Heart left ventricle (tissue), 16 donors: Measurements from ENCODE around the gene CALM3. TPM values are rescaled to one million over a fixed set of nuclear protein-coding genes. Genes with fewer than 3 reads are reported as not detected.
"Not testable (repeated sequence)": the region's sequence is repeated elsewhere in the genome, so short reads cannot be mapped to it uniquely, and the experiment has no call there.

Experiments
- ATAC-seq, 4 donors: fragments of 200-7000 bp; cut with Tn5 transposase; one replicate each; pipeline ENCODE4 v1.9.1; 2020 to 2022; ENCODE audit warnings: moderate library complexity in 4 of 4, mild to moderate bottlenecking in 3 of 4, moderate number of reproducible peaks in 1 of 4
- DNase-seq, 5 donors: peaks; one replicate each; pipeline ENCODE4 v3.0.0-alpha.2; 2020
- H3K27ac ChIP-seq, 12 donors: fragments of 200-600 bp; sonication (generic) in 4 of 12; one replicate each; pipeline versions ENCODE4 v1.5.0 to v1.8.0; 2016 to 2022; ENCODE audit warnings: mild to moderate bottlenecking in 2 of 12
- H3K27me3 ChIP-seq, 9 donors: fragments of 200-600 bp; sonication (generic) in 2 of 9; one replicate each; pipeline versions ENCODE4 v1.5.1 to v1.8.0; 2016 to 2022; ENCODE audit warnings: mild to moderate bottlenecking in 3 of 9
- H3K36me3 ChIP-seq, 9 donors: fragments of 200-600 bp; sonication (generic) in 2 of 9; one replicate each; pipeline versions ENCODE4 v1.5.0 to v1.8.0; 2018 to 2022; ENCODE audit warnings: mild to moderate bottlenecking in 2 of 9
- H3K4me1 ChIP-seq, 12 donors: fragments of 200-600 bp; sonication (generic) in 4 of 12; one replicate each; pipeline versions ENCODE4 v1.5.0 to v1.8.0; 2016 to 2022; ENCODE audit warnings: mild to moderate bottlenecking in 3 of 12
- H3K4me3 ChIP-seq, 12 donors: fragments of 200-600 bp; sonication (generic) in 4 of 12; one replicate each; pipeline versions ENCODE4 v1.5.0 to v1.8.0; 2017 to 2022; ENCODE audit warnings: mild to moderate bottlenecking in 9 of 12, moderate library complexity in 4 of 12
- H3K9me3 ChIP-seq, 12 donors: fragments of 200-600 bp; sonication (generic) in 4 of 12; one replicate each; pipeline versions ENCODE4 v1.5.0 to v1.8.0; 2016 to 2022; ENCODE audit warnings: mild to moderate bottlenecking in 1 of 12
- POLR2A ChIP-seq, 2 donors: fragments of 450-650 bp; IDR thresholded peaks; one replicate each; pipeline ENCODE4 v1.6.1; 2017; ENCODE audit warnings: antibody characterized with exemption in 2 of 2, mild to moderate bottlenecking in 2 of 2, moderate library complexity in 2 of 2
- WGBS, 4 donors: extraction: QIAGEN DNeasy Blood & Tissue Kit in 2 of 4; methylation state at CpG; one replicate each; pipeline versions ENCODE4 v1.1.5 to v1.1.7; 2013 to 2018; 5-methylcytosine and 5-hydroxymethylcytosine counted together
- intact Hi-C, 10 donors: fragments of 100-400 bp; cut with DNase I; formaldehyde crosslinking; loops; one replicate each; pipeline versions ENCODE4 v1.11.1 to v1.14.2; 2022
- polyA plus RNA-seq, 2 donors: library from polyadenylated mRNA; stranded (reverse); fragments of 200-250 nt; gene quantifications; one replicate each; pipeline ENCODE4 v1.2.3, GENCODE V29; 2013
- total RNA-seq, 9 donors: library from RNA; depleted of rRNA in 2 of 9; stranded (reverse); fragments of >200 nt in 2 of 9; fragmentation: NEBNext Ultra II Directional in 3 of 9; extraction: Animal tissue kit (Norgen Biotek cat#: 25700) in 3 of 9; gene quantifications; one replicate each; pipeline versions ENCODE4 v1.1.0 to v1.2.4, GENCODE V29; 2016 to 2023
- TF ChIP-seq, protein P1 (sequence below), 12 donors: fragments of 200-600 bp; sonication (generic) in 4 of 12; IDR thresholded peaks; one replicate each; pipeline versions ENCODE4 v1.5.0 to v1.8.0; 2018 to 2022; ENCODE audit warnings: antibody characterized with exemption in 12 of 12, mild to moderate bottlenecking in 5 of 12
- donor health status: ischemic (EF 13 %, LVEDD 7.1; RV severe dilation, severe dysfunction).
- donor health status: healthy with polysubstance abuse.
- donor health status: DM: no; HTN: yes; CAD: no.
- donor health status: DM: no; HTN: no; CAD: no.
- donor health status: ischemic (EF 25% LVEDD 6.9; RV normal size, moderate dysfunction).
- donor health status: ischemic (EF 25% LVEDD 5.7; RV mildly dilated, moderate dysfunction).
- donor health status: healthy.
- donor health status: DM: yes; HTN: yes; CAD: no.
- donor health status: ischemic (EF 35%, LVEDD 5.7; RV mildly dilated, moderate dysfunction).
- donor health status: nonischemic (EF 11% LVEDD 7.7; RV severe dilation, severe dysfunction).
- donor health status: DM: yes; HTN: yes; CAD: no.
- donor health status: PGD.
- donor health status: ischemic (EF 29% LVEDD 5.4; RV normal size, mild dysfunction).
- donor health status: nonischemic (EF 23%, LVEDD 6.1; RV moderate dilation, normal function).

CALM3 gene
- total and polyA plus RNA-seq, 11 donors, result 204 to 417 (median 290) TPM

DNA sequence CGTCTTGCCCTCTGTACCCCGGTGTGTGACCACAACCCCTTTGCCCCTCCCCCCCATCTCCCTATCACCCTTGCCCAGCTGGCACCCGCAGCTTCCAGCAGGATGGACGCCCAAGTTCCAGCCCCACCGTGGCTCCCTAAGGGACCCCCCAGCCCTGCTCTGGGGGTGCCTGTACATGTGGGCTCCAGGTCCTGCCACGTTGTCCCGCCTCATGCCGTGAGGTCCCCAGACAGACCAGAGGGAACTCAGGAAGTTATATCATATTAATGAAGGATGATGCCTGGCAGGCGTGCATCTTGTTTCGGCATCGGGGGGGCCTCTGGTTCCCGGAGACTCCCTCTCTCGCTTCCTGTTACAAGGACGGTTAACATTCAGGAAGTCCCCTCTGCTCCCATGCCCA, 25.3 kb downstream of the CALM3 start:
- peak in 2 of 5 donors; percentile 24 to 60 for DNase-seq
- H3K4me1 ChIP-seq, result peaks cover 0 to 58% (median 34%) of the 10 kb centered on the region in 12 donors

DNA sequence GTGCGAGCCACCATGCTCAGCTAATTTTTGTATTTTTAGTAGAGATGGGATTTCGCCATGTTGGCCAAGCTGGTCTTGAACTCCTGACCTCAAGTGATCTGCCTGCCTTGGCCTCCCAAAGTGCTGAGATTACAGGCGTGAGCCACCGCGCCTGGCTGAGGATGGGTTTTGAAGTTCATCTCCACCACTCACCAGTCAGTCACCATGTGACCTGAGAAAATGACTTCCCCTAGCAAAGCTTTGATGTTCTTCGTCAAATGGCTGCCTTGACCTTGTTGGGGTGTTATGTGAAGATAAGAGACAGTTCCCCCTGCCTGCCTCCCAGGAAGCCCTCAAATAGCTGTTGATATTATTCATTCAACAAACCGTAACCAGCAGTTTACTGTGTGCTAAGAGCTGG, 27.8 kb downstream of the CALM3 start:
- H3K36me3 ChIP-seq, ATAC-seq, DNase-seq, intact Hi-C loops, H3K4me3 ChIP-seq, H3K9me3 ChIP-seq: not testable (repeated sequence)
- Histone ChIP-seq H3K27ac (peak overlapping the region in 2 of 12 donors; percentile 38 to 54), H3K4me1 (peaks cover 0 to 51% (median 26%) of the 10 kb centered on the region in 12 donors), H3K27me3 (peaks cover 0 to 13% (median 0%) of the 10 kb centered on the region in 9 donors)
- WGBS, 4 donors, result 90 to 95% (median 93%) methylated on average over 7 of the region's 7 CpGs

More for the DNA sequence above, 25.3 kb downstream of the CALM3 start:
- intact Hi-C loops, result no loop called here
- ATAC-seq, result no peak
- Histone ChIP-seq H3K27ac (peak overlapping the region in 10 of 12 donors; percentile 67 to 88 (median 79)), H3K4me3 (no peak overlapping the region), H3K9me3 (no peaks in the 10 kb centered on the region), H3K27me3 (no peaks in the 10 kb centered on the region), H3K36me3 (no peaks in the 10 kb centered on the region)
- TF ChIP-seq POLR2A (IDR thresholded peaks at IDR 0.05), result no peak
- TF ChIP-seq, protein P1, sequence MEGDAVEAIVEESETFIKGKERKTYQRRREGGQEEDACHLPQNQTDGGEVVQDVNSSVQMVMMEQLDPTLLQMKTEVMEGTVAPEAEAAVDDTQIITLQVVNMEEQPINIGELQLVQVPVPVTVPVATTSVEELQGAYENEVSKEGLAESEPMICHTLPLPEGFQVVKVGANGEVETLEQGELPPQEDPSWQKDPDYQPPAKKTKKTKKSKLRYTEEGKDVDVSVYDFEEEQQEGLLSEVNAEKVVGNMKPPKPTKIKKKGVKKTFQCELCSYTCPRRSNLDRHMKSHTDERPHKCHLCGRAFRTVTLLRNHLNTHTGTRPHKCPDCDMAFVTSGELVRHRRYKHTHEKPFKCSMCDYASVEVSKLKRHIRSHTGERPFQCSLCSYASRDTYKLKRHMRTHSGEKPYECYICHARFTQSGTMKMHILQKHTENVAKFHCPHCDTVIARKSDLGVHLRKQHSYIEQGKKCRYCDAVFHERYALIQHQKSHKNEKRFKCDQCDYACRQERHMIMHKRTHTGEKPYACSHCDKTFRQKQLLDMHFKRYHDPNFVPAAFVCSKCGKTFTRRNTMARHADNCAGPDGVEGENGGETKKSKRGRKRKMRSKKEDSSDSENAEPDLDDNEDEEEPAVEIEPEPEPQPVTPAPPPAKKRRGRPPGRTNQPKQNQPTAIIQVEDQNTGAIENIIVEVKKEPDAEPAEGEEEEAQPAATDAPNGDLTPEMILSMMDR (IDR thresholded peaks at IDR 0.05), result no peak
- 41 to 55% (median 48%) methylated on average over 14 of the region's 14 CpGs for WGBS, 4 donors

DNA sequence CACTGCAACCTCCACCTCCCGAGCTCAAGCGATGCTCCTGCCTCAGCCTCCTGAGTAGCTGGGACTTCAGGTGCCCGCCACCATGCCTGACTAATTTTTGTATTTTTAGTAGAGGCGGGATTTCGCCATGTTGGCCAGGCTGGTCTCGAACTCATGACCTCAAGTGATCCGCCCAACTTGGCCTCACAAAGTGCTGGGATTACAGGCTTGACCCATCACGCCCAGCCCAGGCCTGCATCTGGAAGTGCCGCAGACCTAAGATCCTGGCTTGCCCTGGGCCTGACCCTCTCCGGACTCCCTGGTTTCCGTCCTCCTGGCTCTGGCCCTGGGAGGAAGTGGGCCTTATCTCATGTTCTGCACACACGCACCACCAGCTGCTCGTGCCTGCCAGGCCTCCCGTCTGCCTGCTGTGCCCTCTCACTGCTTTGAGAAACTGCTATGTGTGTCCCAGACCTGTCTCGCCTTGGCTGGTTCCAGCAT, 28.5 kb downstream of the CALM3 start:
- 58 to 66% (median 62%) methylated on average over 11 to 15 of the region's 15 CpGs for whole genome bisulfite sequencing, 4 donors
- peaks cover 0 to 47% (median 27%) of the 10 kb centered on the region in 12 donors for H3K4me1 ChIP-seq
- H3K9me3 ChIP-seq, result no peaks in the 10 kb centered on the region
- no peaks in the 10 kb centered on the region for H3K36me3 ChIP-seq
- ATAC-seq (peak in 3 of 4 donors; percentile 17 to 40 (median 38)), DNase-seq (peak in 1 of 5 donors; percentile 67)
- H3K27ac ChIP-seq, result peak overlapping the region in 8 of 12 donors; percentile 8 to 54 (median 33)
- H3K4me3 ChIP-seq, result no peak overlapping the region
- TF ChIP-seq, protein P1 (IDR thresholded peaks at IDR 0.05), result no peak
- no peak for TF ChIP-seq POLR2A (IDR thresholded peaks at IDR 0.05)
- intact Hi-C loops, result no loop called here
- H3K27me3 ChIP-seq, result peaks cover 0 to 18% (median 0%) of the 10 kb centered on the region in 9 donors

DNA sequence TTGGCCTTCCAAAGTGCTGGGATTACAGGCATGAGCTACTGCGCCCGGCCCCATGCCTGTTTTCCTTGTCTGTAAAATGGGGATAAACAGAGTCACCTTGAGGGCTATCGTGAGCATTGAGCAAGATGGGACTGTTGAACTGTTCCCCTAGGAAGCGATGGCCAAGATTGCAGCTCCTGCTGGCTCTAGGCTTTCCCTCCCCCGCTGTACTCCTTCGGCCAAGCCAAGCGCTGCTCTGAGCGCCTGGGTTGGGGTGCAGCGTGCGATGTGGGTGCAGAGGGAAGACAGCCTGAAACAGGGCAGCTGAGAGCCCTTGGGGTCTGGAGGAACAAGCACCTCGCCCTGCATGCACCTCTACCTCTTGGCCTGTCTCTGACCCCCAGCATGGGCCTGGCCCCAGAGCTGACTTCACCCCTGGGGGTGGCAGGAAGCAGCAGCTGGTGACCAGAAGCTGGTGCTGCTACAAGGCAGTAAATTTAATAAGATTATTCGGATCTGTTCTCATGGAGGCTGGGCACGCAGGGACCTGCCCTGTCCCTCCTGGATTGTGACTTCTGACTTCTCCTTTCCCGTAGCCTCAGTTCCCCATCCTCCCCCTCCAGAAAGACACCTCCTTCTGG, 29.6 kb downstream of the CALM3 start:
- H3K4me3 ChIP-seq, result no peak overlapping the region
- intact Hi-C loops, result no loop called here
- no peaks in the 10 kb centered on the region for H3K9me3 ChIP-seq
- peak in 1 of 4 donors; percentile 19 for ATAC-seq
- TF ChIP-seq, protein P1 (IDR thresholded peaks at IDR 0.05), result no peak
- TF ChIP-seq POLR2A (IDR thresholded peaks at IDR 0.05), result no peak
- peak overlapping the region in 3 of 12 donors; percentile 14 to 54 (median 38) for H3K27ac ChIP-seq
- H3K36me3 ChIP-seq, result no peaks in the 10 kb centered on the region
- DNase-seq, result peak in 1 of 5 donors; percentile 17
- 82 to 88% (median 87%) methylated on average over 13 to 14 of the region's 14 CpGs for WGBS, 4 donors
- H3K27me3 ChIP-seq, result peaks cover 0 to 25% (median 3%) of the 10 kb centered on the region in 9 donors
- H3K4me1 ChIP-seq, result peaks cover 0 to 40% (median 23%) of the 10 kb centered on the region in 12 donors
